ENCODE results near the gene C16orf46.

The C16orf46 gene

GRCh38 chr16:81076566-81077075 lies 417 bp downstream of the C16orf46 start:
- peak; percentile 44 for DNase-seq (ENCODE audit: low read depth)
- TF ChIP-seq CTCF (IDR thresholded peaks at IDR 0.05; ENCODE audit: low read depth, low read length, missing control alignments), result no peak
- H3K4me3 ChIP-seq (ENCODE audit: low read depth, low read length), result peak overlapping the region; percentile 71

GRCh38 chr16:81073560-81074330 lies 3.3 kb downstream of the C16orf46 start:
- no peak overlapping the region for H3K4me3 ChIP-seq (ENCODE audit: low read depth, low read length)
- DNase-seq (ENCODE audit: low read depth), result no peak
- no peak for TF ChIP-seq CTCF (IDR thresholded peaks at IDR 0.05; ENCODE audit: low read depth, low read length, missing control alignments)

- no peak for TF ChIP-seq CTCF (IDR thresholded peaks at IDR 0.05; ENCODE audit: low read depth, low read length, missing control alignments)
- H3K4me3 ChIP-seq (ENCODE audit: low read depth, low read length), result no peak overlapping the region
- no peak for DNase-seq (ENCODE audit: low read depth)
Observed at GRCh38 chr16:81071805-81072204, 5.2 kb downstream of the C16orf46 start.

- no peak for TF ChIP-seq CTCF (IDR thresholded peaks at IDR 0.05; ENCODE audit: low read depth, low read length, missing control alignments)
- DNase-seq (ENCODE audit: low read depth), result no peak
- no peak overlapping the region for H3K4me3 ChIP-seq (ENCODE audit: low read depth, low read length)
Observed at GRCh38 chr16:81070979-81071378, 6.1 kb downstream of the C16orf46 start.

- no peak overlapping the region for H3K4me3 ChIP-seq (ENCODE audit: low read depth, low read length)
- no peak for DNase-seq (ENCODE audit: low read depth)
- TF ChIP-seq CTCF (IDR thresholded peaks at IDR 0.05; ENCODE audit: low read depth, low read length, missing control alignments), result no peak
Observed at GRCh38 chr16:81069063-81069462, 8.0 kb downstream of the C16orf46 start.

GRCh38 chr16:81067166-81067565 lies 9.9 kb downstream of the C16orf46 start:
- DNase-seq (ENCODE audit: low read depth), result no peak
- H3K4me3 ChIP-seq (ENCODE audit: low read depth, low read length), result no peak overlapping the region
- no peak for TF ChIP-seq CTCF (IDR thresholded peaks at IDR 0.05; ENCODE audit: low read depth, low read length, missing control alignments)

GRCh38 chr16:81066681-81067080 lies 10.4 kb downstream of the C16orf46 start:
- no peak for DNase-seq (ENCODE audit: low read depth)
- no peak for TF ChIP-seq CTCF (IDR thresholded peaks at IDR 0.05; ENCODE audit: low read depth, low read length, missing control alignments)
- H3K4me3 ChIP-seq (ENCODE audit: low read depth, low read length), result no peak overlapping the region
